Measurements from ENCODE around the gene TLCD5.

The TLCD5 gene

GRCh38 chr11:120358729-120359128, 33.6 kb downstream of the TLCD5 start:
- H3K4me3 Mint-ChIP-seq, result no peak overlapping the region
- intact Hi-C loops (cut with micrococcal nuclease), result no loop called here
- H3K36me3 Mint-ChIP-seq (ENCODE audit: low read depth), result no peaks in the 10 kb centered on the region
- no peaks in the 10 kb centered on the region for H3K4me1 Mint-ChIP-seq (ENCODE audit: low read depth)
- H3K27ac Mint-ChIP-seq, result no peak overlapping the region
- H3K9me3 Mint-ChIP-seq, result no peaks in the 10 kb centered on the region
- peaks cover 75% of the 10 kb centered on the region for H3K27me3 Mint-ChIP-seq

GRCh38 chr11:120363436-120363835, 38.3 kb downstream of the TLCD5 start:
- intact Hi-C loops (cut with micrococcal nuclease), result no loop called here
- Mint-ChIP-seq H3K36me3 (ENCODE audit: low read depth) (no peaks in the 10 kb centered on the region), H3K4me3 (no peak overlapping the region), H3K9me3 (no peaks in the 10 kb centered on the region), H3K4me1 (ENCODE audit: low read depth) (no peaks in the 10 kb centered on the region), H3K27me3 (peaks cover 72% of the 10 kb centered on the region), H3K27ac (no peak overlapping the region)

GRCh38 chr11:120365512-120365911, 40.4 kb downstream of the TLCD5 start:
- Mint-ChIP-seq H3K4me3 (no peak overlapping the region), H3K9me3 (no peaks in the 10 kb centered on the region), H3K27ac (no peak overlapping the region), H3K27me3 (peaks cover 65% of the 10 kb centered on the region), H3K36me3 (ENCODE audit: low read depth) (no peaks in the 10 kb centered on the region), H3K4me1 (ENCODE audit: low read depth) (no peaks in the 10 kb centered on the region)
- intact Hi-C loops (cut with micrococcal nuclease), result no loop called here

- Mint-ChIP-seq H3K4me3 (no peak overlapping the region), H3K4me1 (ENCODE audit: low read depth) (no peaks in the 10 kb centered on the region), H3K36me3 (ENCODE audit: low read depth) (no peaks in the 10 kb centered on the region), H3K27me3 (peaks cover 44% of the 10 kb centered on the region), H3K27ac (no peak overlapping the region), H3K9me3 (no peaks in the 10 kb centered on the region)
- intact Hi-C loops (cut with micrococcal nuclease), result no loop called here
Observed at GRCh38 chr11:120372296-120372695, 47.2 kb downstream of the TLCD5 start.

- no peaks in the 10 kb centered on the region for H3K9me3 Mint-ChIP-seq
- H3K36me3 Mint-ChIP-seq (ENCODE audit: low read depth), result no peaks in the 10 kb centered on the region
- H3K27ac Mint-ChIP-seq, result no peak overlapping the region
- intact Hi-C loops (cut with micrococcal nuclease), result no loop called here
- peaks cover 37% of the 10 kb centered on the region for H3K27me3 Mint-ChIP-seq
- H3K4me3 Mint-ChIP-seq, result no peak overlapping the region
- H3K4me1 Mint-ChIP-seq (ENCODE audit: low read depth), result peaks cover 6% of the 10 kb centered on the region
Observed at GRCh38 chr11:120375076-120375475, 50.0 kb downstream of the TLCD5 start.

- Mint-ChIP-seq H3K27ac (no peak overlapping the region), H3K9me3 (no peaks in the 10 kb centered on the region), H3K4me1 (ENCODE audit: low read depth) (peaks cover 6% of the 10 kb centered on the region), H3K36me3 (ENCODE audit: low read depth) (no peaks in the 10 kb centered on the region), H3K4me3 (no peak overlapping the region), H3K27me3 (peaks cover 35% of the 10 kb centered on the region)
- intact Hi-C loops (cut with micrococcal nuclease), result no loop called here
Observed at GRCh38 chr11:120376547-120377182, 51.6 kb downstream of the TLCD5 start.

- H3K36me3 Mint-ChIP-seq (ENCODE audit: low read depth), result no peaks in the 10 kb centered on the region
- H3K27me3 Mint-ChIP-seq, result peaks cover 41% of the 10 kb centered on the region
- no peak overlapping the region for H3K27ac Mint-ChIP-seq
- peaks cover 6% of the 10 kb centered on the region for H3K4me1 Mint-ChIP-seq (ENCODE audit: low read depth)
- no peaks in the 10 kb centered on the region for H3K9me3 Mint-ChIP-seq
- no peak overlapping the region for H3K4me3 Mint-ChIP-seq
- intact Hi-C loops (cut with micrococcal nuclease), result no loop called here
Observed at GRCh38 chr11:120378474-120378873, 53.4 kb downstream of the TLCD5 start.

GRCh38 chr11:120381401-120381800, 56.3 kb downstream of the TLCD5 start:
- Mint-ChIP-seq H3K27me3 (peaks cover 45% of the 10 kb centered on the region), H3K36me3 (ENCODE audit: low read depth) (no peaks in the 10 kb centered on the region), H3K4me1 (ENCODE audit: low read depth) (peaks cover 6% of the 10 kb centered on the region), H3K9me3 (no peaks in the 10 kb centered on the region), H3K4me3 (no peak overlapping the region), H3K27ac (no peak overlapping the region)
- intact Hi-C loops (cut with micrococcal nuclease), result no loop called here

All from dendritic cell treated with granulocyte-macrophage colony-stimulating factor and Interleukin-4, amounts not matched to agents 40 ng/mL and 50 ng/mL, for 4 days (primary cell).